Embryonic facial prominence (tissue), 1 donor: ENCODE results near the gene CARTPT.

Source experiments
- DNase-seq: peaks from one replicate; pipeline ENCODE4 v3.0.0-alpha.2; 2016; ENCODE audit errors: extremely low spot score

Gene CARTPT

GRCh38 chr5:71737931-71738539 lies 19.0 kb downstream of the CARTPT start:
- no peak for DNase-seq

GRCh38 chr5:71738662-71739361 lies 19.7 kb downstream of the CARTPT start:
- DNase-seq: no peak

- DNase-seq: no peak
These were observed 21.1 kb downstream of the CARTPT start for GRCh38 chr5:71740015-71740753.

GRCh38 chr5:71743155-71743554 lies 24.1 kb downstream of the CARTPT start:
- no peak for DNase-seq

- no peak for DNase-seq
These were observed 25.1 kb downstream of the CARTPT start for GRCh38 chr5:71744009-71744790.

GRCh38 chr5:71747182-71747581 lies 28.1 kb downstream of the CARTPT start:
- DNase-seq: no peak

GRCh38 chr5:71748360-71748759 lies 29.3 kb downstream of the CARTPT start:
- DNase-seq: no peak

- no peak for DNase-seq
These were observed 32.3 kb downstream of the CARTPT start for GRCh38 chr5:71751422-71751821.

- no peak for DNase-seq
These were observed 33.5 kb downstream of the CARTPT start for GRCh38 chr5:71752441-71753190.

GRCh38 chr5:71757590-71758543 lies 38.8 kb downstream of the CARTPT start:
- DNase-seq: no peak

GRCh38 chr5:71762826-71763225 lies 43.8 kb downstream of the CARTPT start:
- DNase-seq: no peak

- no peak for DNase-seq
These were observed 48.6 kb downstream of the CARTPT start for GRCh38 chr5:71767661-71768060.

- DNase-seq: no peak
These were observed 50.2 kb downstream of the CARTPT start for GRCh38 chr5:71769287-71769686.

GRCh38 chr5:71770381-71770780 lies 51.3 kb downstream of the CARTPT start:
- no peak for DNase-seq
